HG03439 (cell line): ENCODE results near the gene TIAM2.

Experiments used
- ATAC-seq: cut with Tn5 transposase; IDR thresholded peaks from one replicate; pipeline ENCODE4 v1.9.1; 2021; ENCODE audit warnings: mild to moderate bottlenecking, moderate library complexity; ENCODE audit not compliant: unreplicated experiment

Gene TIAM2

DNA sequence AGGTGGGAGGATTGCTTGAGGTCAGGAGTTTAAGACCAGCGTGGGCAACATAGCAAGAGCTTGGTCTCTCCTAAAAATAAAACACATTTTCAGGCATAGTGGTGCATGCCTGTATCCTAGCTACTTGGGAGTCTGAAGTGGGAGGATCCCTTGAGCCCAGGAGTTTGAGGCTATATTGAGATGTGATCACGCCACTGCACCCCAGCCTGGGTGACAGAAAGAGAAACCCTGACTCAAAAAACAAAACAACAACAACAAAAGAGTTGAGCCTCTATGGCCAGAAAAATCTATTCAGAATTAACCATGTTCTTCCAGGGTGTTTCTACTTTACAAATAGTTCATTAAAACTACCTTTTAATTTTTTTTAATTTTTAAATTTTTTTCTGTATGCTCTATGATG lies 60.6 kb downstream of the TIAM2 start:
- ATAC-seq: no peak

DNA sequence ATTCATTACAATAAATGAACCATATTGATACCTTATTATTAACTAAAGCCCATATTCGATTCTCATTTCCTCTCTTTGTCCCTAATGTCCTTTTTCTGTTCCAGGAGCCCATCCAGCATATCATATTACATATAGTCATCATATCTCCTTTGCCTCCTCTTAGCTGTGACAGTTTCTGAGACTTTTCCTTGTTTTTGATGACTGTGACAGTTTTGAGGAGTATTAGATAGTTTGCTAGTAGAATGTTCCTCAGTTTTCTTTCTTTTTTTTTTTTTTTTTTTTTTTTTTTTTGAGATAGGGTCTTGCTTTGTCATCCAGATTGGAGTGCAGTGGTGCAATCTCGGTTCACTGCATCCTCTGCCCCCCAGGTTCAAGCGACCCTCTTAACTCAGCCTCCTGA lies 61.6 kb downstream of the TIAM2 start:
- ATAC-seq: no peak

DNA sequence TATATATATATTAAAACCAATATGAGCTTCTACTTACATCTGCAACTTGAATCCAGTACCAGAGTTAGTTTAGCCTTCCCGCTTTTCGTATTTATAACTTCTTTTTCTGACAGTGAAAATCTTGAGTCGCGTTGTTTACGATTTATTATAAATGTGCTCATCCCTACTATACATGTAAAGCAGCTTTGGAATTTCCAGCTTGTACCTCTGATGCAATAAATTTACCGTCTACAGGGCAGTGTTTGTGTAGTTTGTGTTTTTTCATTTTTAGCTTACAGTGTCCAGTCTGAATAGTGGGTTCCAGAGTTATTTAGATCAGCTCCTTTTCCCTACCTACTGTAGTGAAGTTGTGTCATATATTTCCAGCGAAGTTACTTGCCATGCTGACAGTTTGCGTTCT lies 66.3 kb downstream of the TIAM2 start:
- ATAC-seq: no peak

DNA sequence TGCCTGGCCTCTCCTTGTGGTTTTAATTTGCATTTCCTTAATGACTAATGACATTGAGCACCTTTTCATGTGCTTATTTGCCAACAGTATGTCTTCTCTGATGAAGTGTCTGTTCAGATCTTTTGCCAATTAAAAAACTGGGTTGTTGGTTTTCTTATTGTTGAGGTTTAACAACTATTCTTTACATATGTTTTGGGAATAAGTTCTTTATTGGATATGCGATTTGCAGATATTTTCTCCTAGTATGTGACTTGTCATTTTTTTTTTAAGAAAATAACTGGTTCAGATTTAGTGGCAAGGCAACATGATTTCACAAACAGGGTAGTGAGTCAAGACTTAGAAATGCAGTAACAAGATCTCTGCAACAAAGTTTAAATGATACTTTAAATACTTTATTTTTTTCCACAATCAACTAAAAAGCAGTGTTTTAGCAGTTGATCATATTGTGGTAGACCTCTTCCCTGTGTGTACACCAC lies 67.8 kb downstream of the TIAM2 start:
- no peak for ATAC-seq

DNA sequence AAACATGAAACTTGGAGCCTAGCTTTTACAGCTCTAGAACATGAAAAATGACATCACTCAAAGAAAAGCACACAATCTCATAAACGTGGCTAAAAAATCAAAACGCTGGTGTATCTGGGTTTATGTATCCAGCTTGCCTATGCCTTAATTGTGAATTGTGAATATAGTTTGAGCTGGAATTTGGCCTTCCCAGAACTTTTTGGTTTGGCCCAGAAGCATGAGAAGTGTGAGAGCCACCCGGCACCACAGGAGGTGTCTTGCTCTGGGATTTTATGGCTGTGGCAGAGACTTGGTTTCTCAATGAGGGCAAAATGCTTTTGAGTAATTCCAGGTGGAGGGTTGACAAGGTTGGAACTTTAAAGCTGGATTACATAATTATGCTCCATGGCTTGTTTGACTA lies 69.2 kb downstream of the TIAM2 start:
- no peak for ATAC-seq

DNA sequence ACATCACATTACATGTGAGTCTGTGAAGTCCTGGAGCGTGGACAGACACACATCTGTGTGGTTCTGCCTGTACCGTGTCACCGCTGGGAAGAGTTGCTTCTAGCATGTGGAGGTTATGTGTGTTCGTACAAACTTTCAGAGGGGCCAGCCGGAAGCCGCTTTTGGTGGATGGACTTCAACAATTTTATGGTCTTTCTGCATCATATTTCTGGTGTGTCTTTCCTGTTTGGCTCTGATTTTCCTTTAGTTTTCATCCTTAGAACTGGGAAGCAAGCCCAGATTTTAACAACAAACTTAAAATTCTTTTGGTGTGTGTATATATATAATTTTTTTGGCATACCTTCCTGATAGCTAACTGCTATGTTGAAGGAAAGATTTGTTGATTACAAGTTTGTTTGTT lies 71.2 kb downstream of the TIAM2 start:
- ATAC-seq: no peak

DNA sequence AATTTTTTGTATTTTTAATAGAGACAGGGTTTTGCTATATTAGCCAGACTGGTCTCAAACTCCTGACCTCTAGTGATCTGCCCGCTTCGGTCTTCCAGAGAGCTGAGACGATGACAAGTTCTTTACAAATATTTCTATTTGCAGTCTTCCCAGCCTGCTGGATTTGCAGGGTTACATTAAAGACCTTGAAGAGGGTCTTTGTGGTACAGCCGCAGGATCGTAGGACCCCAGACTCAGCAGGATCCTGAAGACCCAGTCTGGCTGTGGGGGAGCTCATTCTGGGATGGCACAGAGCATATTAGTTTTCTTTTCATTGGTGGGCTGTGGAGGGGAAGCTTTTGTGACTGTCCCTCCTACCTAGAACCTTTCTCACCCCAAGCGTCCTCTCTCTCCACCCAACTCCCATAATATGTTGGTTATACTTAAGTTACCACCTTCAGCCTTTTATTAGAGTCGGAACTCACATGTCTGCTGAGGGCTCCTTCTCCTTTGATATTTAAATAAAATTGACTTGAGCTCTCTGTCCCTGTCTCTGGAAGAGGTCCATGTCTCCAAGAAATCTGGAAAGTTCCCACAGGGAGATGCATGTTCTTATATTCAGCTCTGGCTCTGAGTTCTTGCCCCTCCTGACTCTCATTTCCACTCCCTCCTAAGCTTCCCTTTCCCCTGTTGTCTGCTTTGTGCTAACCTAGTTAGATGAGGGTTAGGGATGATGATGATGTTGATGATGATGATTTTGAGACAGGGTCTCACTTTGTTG lies 72.0 kb downstream of the TIAM2 start:
- ATAC-seq: no peak

DNA sequence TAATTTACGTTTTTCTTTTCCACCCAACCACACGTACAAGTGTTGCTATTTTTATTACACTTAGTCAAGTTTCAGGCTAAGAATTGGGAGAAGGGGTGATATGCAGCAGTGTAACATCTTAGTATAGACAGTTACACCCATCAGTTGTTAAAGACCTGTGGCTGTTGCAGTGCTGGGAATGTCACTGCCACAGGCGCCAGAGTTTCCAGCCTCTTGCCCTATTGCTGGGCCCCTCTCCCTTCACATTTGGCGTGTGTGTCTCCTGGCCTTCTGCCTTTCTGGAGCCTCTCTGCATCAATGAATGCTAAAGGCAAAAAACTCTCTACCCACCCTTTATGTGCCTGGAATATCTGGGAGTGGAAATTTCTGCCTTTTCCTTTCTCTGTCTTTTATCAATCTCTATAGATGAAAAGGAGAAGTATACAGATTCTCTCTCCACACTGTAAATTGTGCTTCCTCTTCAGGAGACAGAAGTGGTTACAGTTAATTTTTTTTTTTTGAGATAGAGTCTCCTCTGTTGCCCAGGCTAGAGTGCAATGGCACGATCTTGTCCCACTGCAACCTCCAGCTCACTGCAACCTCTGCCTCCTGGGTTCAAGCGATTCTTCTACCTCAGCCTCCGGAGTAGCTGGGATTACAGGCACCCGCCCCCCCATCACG lies 73.0 kb downstream of the TIAM2 start:
- no peak for ATAC-seq

DNA sequence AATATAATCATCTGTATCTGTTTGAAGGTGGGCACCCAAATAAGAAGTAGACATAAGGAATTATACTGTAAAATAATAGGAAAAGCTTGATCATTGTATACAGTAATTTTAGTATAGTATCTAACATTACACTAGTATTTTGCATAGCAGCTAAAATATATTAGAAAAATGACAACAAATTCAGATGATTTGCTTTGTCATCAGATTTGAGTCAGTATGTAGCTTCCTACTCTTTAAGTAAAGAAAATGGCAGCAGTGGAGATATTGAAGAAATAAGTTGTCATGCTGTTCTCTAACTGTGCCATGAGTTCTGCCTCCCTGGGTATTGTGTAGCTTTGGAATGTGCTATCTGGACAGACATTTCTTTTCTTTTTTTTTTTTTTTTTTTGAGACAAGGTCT lies 74.4 kb downstream of the TIAM2 start:
- ATAC-seq: no peak

DNA sequence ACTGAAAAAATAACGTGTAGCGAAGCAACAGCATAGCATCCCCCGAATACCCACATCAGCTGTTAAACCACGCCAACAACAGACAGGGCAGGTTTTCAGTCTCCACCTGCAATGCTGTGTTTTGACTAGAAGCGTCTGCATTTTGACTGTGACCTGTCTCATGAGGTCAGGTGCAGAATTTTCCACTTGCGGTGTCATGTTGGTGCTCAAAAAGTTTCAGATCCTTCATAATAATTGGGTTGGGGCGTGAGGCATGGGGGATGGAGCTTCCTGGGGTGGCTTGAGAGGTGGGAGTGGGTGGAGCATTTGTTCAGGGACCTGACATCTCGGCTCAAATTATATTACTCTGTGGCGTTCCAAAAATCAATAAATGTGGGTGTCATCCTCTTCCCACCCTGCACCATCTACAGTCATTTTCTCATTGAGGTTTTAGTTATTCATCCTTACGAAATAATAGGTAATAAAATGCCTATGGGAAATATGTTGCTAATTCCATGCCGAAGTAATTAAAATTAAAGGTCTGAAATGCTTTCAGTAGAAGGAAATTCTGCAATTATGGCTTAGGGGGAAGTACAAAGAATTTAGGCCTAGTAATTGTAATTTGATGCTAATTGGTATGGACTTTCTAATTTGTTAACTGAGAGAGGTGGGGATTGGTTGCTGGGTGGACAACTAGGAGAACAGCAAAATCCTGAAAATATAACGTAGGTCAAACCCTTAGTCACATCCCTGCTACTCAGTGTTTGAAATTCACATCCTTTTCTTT lies 81.0 kb downstream of the TIAM2 start:
- no peak for ATAC-seq

DNA sequence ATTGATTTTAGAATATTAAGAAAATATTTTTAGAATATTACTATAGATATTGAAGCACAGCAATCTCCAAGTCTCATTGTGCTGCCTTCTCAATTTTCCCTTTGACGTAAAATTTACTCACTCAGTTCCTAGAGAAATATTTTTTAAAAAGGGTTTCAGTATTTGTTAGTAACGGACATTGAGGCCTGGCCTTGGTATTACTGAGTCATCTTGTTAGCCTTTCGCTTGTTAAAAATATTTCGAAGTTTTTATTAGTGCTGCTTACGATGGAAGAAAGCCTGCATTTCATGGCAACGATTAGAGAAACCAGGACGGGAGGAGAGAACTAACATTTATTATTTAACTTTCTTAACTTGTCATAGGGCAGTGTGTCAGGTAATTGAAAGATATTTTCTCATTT lies 82.2 kb downstream of the TIAM2 start:
- no peak for ATAC-seq

DNA sequence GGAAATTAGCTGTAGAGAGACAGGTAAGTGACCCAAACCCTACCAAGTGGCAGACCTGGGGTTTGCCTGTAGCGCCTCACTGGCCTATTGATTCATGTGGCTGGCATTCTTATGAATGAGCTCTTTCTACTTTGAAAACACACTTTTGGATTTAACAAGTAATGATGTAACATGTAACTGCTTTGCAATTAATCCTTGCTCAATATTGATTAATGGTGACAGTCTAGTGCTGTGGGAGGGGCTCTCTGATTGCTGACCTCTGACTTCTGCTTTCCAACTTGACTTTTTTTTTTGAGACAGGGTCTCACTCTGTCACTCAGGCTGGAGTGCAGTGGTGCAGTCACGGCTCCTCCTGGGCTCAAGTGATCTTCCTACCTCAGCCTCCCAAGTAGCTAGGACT lies 82.7 kb downstream of the TIAM2 start:
- no peak for ATAC-seq

DNA sequence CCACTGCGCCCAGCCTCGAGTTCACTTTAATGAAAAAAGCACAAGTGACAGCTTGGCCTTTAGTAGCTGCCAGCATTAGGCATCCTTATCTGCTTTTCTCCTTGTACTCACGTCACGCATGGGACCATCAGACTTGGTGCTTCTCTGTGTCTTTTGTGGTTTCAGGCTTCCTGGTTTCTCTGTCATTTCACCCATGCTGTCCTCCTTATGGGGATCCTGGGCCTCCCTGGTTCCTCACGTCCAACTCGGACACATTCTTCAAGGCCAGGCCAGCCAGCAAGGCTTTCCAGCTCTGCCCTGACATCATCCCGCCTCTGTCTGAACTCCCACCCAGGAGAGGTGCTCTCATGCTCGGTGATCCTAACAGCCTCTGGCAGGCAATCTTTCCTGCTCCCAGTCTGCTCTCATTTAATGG lies 83.2 kb downstream of the TIAM2 start:
- no peak for ATAC-seq

DNA sequence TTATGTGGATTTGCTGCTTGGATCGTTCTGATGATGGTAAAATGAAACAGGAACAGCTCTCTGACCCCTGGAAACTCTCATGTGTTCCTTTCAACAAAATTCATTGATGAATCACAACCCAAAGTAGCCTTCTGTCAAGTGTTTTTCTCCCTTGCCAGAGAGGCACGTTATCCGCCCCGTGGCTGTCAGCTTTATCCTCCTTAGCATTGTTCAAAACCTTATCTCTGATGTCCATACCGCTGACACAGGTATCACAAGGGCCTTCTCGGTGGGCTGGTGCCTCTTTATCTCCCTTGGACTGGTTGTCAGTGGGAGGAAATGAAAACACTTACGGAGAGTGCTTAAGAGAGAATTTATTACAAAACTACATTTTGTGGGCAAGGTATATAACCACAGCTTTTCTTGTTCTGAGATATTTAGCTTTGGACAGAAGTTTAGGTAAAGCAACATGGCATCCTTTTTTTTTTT lies 84.9 kb downstream of the TIAM2 start:
- ATAC-seq: no peak

DNA sequence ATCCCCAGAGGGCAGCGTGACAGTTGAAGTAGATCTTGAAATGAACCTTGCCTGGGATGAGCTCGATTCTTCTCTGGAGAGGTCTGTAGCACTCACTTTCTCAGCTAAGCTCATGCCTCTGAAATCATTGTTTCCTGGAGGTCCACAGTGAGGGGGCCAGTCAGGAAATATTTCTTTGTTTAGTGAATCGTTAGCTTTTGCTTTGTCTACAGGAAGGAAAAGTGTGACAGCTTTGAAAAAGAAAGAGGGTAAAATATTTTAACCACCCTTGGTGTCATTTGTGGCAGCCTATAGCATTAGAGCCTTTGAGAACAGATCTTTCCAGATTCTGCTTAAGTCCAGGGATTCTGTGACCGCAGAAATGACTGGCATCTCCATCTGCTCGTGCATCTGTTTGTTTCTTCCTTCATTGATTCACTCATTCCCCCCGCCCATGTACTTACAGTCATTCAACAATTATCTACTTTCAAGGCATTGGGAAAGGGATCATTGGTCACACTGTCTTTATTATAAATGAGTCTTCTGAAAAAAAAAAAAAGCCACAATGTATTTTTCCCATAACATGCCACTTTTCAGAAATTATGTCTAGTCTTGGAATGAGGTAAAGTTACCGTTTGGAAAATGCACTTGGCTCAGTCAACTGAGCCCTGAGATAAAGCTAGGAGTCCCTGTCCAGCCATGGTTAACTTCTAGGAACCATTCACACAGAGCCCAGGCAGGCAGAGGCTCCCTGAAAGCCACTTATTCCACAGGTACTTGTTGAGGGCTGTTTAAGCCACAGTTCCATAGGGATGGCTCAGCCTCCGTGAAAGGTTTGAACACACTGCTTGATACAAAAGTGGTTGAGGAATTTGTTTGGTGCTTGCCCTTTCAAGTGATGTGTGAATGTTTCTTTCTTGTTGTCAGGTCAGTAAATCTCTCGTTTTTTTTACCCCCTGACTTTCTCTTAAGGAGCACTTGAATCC lies 86.0 kb downstream of the TIAM2 start:
- no peak for ATAC-seq

DNA sequence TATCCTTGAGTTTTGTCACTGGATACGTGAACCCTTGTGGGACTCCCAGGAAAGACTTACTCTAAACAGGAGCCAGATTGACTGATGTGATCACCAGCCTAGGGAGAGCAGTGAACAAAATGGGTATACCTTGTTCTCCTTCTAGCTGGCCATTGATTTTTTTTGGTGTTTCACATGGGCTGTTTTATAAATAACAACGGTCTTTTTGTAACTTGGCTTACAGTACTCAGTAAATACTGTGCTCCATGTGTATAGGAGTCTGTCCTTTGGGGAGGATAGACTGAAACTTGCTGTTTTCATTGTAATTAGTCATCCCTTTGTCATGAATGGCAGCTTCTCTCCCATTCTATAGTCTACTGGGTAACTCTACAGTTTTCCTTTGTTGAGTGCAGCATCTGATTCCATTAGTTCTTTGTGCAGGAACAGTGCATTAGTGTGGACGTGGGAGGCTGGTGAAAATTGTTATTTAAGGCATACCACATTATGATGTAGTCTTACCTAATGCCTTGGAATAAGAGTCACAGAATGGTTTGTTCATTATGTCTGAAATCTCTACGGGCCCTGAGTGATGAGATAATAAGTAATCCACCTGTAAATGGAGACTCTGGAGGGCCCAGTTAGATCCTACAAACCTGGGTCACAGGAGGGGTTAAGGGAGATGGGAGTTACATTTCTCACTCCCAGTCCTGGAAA lies 89.5 kb downstream of the TIAM2 start:
- ATAC-seq: no peak

DNA sequence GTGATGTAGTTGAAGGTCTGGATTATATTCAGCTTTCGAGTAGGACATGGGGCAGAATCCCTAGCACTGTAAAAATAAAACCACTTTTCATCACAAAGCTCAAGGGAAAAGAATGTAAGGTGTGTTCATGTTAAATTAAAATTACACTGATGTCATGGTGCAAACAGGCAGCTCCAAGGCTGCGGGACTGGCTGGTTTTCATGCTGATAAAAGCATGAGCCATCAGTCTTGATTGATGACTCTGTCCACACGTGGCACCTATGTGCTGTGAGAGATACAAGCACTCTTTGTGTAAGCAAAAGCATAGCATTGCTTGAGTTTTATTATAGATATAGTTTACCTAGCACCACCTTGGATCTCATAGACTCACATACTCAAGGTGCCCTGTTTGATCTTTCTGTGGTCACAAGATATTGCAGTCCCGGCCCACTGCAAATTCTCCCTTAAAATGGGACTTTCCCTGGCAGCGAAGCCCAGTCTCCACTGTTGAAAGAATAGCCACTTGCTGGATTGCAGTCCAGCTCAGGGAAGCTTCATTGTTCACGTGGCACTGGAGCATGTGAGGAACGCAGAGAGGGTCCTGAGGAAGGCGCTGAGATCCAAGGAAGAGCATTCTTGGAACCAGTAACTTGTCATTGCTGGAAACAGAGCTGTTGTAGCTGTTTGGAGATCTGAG lies 90.6 kb downstream of the TIAM2 start:
- ATAC-seq: no peak

DNA sequence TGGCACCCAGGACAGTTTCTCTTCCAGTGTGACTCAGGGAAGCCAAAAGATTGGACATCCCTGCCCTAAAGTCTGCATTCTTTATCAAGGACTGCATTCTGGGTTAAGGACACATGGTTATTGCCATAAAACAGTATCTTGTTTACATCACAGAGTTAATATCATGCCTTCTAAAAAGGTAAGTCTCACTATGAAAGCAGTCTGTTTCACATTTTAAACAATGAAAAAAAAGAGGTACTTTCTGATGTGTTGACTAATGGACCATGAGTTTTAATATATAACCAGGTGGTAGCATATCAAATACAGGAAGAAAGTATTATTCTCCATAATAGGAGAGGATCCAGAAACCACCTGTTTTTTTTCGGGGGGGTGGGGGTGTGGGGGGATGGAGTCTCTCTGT lies 93.7 kb downstream of the TIAM2 start:
- ATAC-seq: no peak

DNA sequence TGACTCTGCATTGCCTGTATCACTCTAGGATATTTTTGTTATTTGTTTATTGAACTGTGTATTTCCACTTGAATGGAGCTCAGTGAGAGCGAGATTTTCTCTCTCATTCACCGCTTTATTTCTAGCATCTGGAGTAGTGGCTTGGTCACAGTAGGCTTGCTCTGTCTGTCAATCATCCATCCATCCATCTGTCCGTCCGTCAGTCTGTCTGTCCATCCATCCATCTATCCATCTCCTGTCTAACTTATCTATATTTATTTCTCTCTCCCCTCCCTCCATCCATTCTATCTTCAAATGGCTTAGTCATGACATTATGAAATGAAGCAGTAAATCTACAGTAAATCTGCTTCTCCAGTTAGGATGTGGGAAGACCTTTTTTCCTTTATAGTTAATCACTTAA lies 94.6 kb downstream of the TIAM2 start:
- no peak for ATAC-seq
